Ishikawa (cell line): ENCODE data around the gene RANGAP1.

Experiments used
- CEBPB ChIP-seq: IDR thresholded peaks from 2 replicates; pipeline ENCODE4 v1.6.1; 2012
- CREB1 ChIP-seq: IDR thresholded peaks from 2 replicates; pipeline ENCODE4 v1.6.1; 2012; ENCODE audit warnings: low read depth
- EGR1 ChIP-seq: IDR thresholded peaks from 2 replicates; pipeline ENCODE4 v1.6.1; 2012
- EP300 ChIP-seq: IDR thresholded peaks from 2 replicates; pipeline ENCODE4 v1.6.1; 2012; ENCODE audit warnings: borderline replicate concordance
- FOXM1 ChIP-seq: IDR thresholded peaks from 2 replicates; pipeline ENCODE4 v1.6.1; 2012; ENCODE audit warnings: low read depth, borderline replicate concordance
- MAX ChIP-seq: IDR thresholded peaks from 2 replicates; pipeline ENCODE4 v1.6.1; 2012
- NFIC ChIP-seq: IDR thresholded peaks from 2 replicates; pipeline ENCODE4 v1.6.1; 2012
- RAD21 ChIP-seq: IDR thresholded peaks from 2 replicates; pipeline ENCODE4 v1.6.1; 2012; ENCODE audit warnings: low read depth
- REST ChIP-seq: IDR thresholded peaks from 2 replicates; pipeline ENCODE4 v1.6.1; 2012; ENCODE audit warnings: low read depth, mild to moderate bottlenecking
- TAF1 ChIP-seq: IDR thresholded peaks from 2 replicates; pipeline ENCODE4 v1.6.1; 2012; ENCODE audit warnings: low read depth, mild to moderate bottlenecking
- TCF12 ChIP-seq: IDR thresholded peaks from 2 replicates; pipeline ENCODE4 v1.6.1; 2012; ENCODE audit warnings: low read depth
- TEAD4 ChIP-seq: IDR thresholded peaks from 2 replicates; pipeline ENCODE4 v1.6.1; 2012
- USF1 ChIP-seq: IDR thresholded peaks from 2 replicates; pipeline ENCODE4 v1.6.1; 2012
- YY1 ChIP-seq: IDR thresholded peaks from 2 replicates; pipeline ENCODE4 v1.6.1; 2012; ENCODE audit warnings: low read depth
- ZBTB7A ChIP-seq: IDR thresholded peaks from 2 replicates; pipeline ENCODE4 v1.6.1; 2012; ENCODE audit warnings: low read depth

RANGAP1 gene

GRCh38 chr22:41308544-41308947, 22.6 kb upstream of the RANGAP1 start:
- TF ChIP-seq MAX (no peak), TAF1 (no peak), CREB1 (no peak), TEAD4 (no peak), USF1 (no peak), NFIC (no peak), CEBPB (no peak), REST (no peak), YY1 (no peak), EGR1 (no peak), ZBTB7A (no peak)

DNA sequence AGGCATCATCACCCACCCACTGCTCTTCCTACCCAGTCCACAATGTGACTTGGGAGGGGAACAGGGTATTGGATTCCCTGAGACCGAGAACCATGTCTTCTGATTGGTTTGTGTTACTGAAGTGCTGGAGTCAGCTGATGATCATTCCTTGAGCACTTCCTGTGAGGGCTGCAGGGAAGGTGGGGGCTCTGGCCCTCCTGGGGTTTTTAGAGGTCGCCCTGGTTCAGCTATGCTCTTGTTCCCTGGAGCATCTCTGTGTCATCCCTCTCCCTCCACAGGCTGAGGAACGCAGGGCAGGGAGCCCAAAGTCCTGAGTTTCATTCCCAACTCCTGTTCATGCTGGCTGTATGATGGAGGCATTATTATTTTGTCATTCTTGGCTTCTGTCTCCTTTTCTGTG, 22.1 kb upstream of the RANGAP1 start:
- TF ChIP-seq TCF12 (no peak), RAD21 (no peak), REST (no peak), EP300 (no peak), ZBTB7A (no peak), NFIC (no peak), USF1 (no peak), TEAD4 (no peak), TAF1 (no peak), CREB1 (no peak), FOXM1 (no peak), EGR1 (no peak), CEBPB (no peak), YY1 (no peak)

- TF ChIP-seq TAF1 (no peak), FOXM1 (no peak), EGR1 (no peak), NFIC (no peak)
Observed at GRCh38 chr22:41305646-41306045, 19.7 kb upstream of the RANGAP1 start.

DNA sequence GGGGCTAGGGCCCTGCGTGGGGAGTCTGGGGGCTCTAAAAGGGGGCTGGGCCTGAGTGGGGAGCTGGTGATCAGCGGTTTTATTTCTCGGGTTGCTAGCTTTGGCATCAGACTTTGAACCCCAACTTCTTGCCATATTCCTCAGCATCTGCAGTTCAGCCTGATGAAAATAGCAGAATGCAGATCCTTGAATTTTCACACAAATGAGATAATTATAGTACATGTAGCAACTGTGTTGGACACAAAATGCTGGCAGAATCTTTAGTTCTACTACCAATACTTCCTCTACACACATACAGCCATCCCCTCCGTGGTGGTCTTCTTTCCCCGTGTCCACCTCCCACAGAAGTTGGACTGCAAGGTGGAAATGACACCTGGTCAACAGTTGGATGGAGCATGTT, 16.8 kb upstream of the RANGAP1 start:
- TF ChIP-seq USF1 (no peak), NFIC (no peak), RAD21 (no peak), ZBTB7A (no peak), EGR1 (no peak), FOXM1 (no peak), CREB1 (no peak), TEAD4 (no peak), TAF1 (no peak), MAX (no peak), REST (no peak), EP300 (no peak), YY1 (no peak), TCF12 (no peak), CEBPB (no peak)
